Vagina (tissue), 2 donors: Measurements from ENCODE around the gene TRAPPC14. TPM values are rescaled to one million over a fixed set of nuclear protein-coding genes. Genes with fewer than 3 reads are reported as not detected.
A peak's percentile ranks its signal among the peaks of the same experiment; 100 is the strongest.

ENCODE experiments used
- DNase-seq, 2 donors: peaks; one replicate each; pipeline ENCODE4 v3.0.0-alpha.2; 2017; ENCODE audit errors: extremely low spot score in 2 of 2
- H3K27ac ChIP-seq: fragments of 200-600 bp; sonication (generic); one replicate; pipeline ENCODE4 v1.5.1; 2019
- H3K27me3 ChIP-seq: fragments of 200-600 bp; sonication (generic); one replicate; pipeline ENCODE4 v1.5.1; 2019
- H3K36me3 ChIP-seq, 2 donors: fragments of 200-600 bp; sonication (generic); one replicate each; pipeline ENCODE4 v1.5.1; 2017 to 2019
- H3K4me1 ChIP-seq: fragments of 200-600 bp; sonication (generic); one replicate; pipeline ENCODE4 v1.5.1; 2019
- H3K4me3 ChIP-seq, 2 donors: fragments of 200-600 bp; sonication (generic); 1 replicate in 1 of 2; 2 replicates in 1 of 2; pipeline ENCODE4 v1.5.1; 2016 to 2019
- H3K9me3 ChIP-seq: fragments of 200-600 bp; sonication (generic); one replicate; pipeline ENCODE4 v1.5.1; 2019
- CTCF ChIP-seq, 3 experiments: fragments of 450-650 bp in 2 of 3; fragments of 200-600 bp in 1 of 3; sonication (generic) in 1 of 3; IDR thresholded peaks; one replicate each; pipeline ENCODE4 v1.5.1; 2017 to 2019; ENCODE audit warnings: antibody characterized with exemption in 3 of 3, mild to moderate bottlenecking in 2 of 3, moderate library complexity in 2 of 3
- POLR2A ChIP-seq, 2 donors: fragments of 450-650 bp; IDR thresholded peaks; one replicate each; pipeline ENCODE4 v1.6.1; 2017; ENCODE audit warnings: antibody characterized with exemption in 2 of 2, mild to moderate bottlenecking in 2 of 2, moderate library complexity in 2 of 2
- POLR2AphosphoS5 ChIP-seq, 2 donors: sonication (generic); formaldehyde crosslinking; IDR thresholded peaks; one replicate each; pipeline ENCODE4 v1.9.0; 2017; ENCODE audit warnings: antibody characterized with exemption in 2 of 2, mild to moderate bottlenecking in 2 of 2, low read depth in 1 of 2; ENCODE audit not compliant: insufficient read depth in 1 of 2
- intact Hi-C: fragments of 100-400 bp; cut with DNase I; formaldehyde crosslinking; loops from one replicate; pipeline ENCODE4 v1.15.1; 2023
- total RNA-seq: library from RNA; depleted of rRNA; stranded (reverse); fragments of >200 nt; gene quantifications from one replicate; pipeline ENCODE4 v1.2.3, GENCODE V29; 2016

Gene TRAPPC14
- total RNA-seq, 1 donor from 2014 or later: 18.2 TPM

DNA sequence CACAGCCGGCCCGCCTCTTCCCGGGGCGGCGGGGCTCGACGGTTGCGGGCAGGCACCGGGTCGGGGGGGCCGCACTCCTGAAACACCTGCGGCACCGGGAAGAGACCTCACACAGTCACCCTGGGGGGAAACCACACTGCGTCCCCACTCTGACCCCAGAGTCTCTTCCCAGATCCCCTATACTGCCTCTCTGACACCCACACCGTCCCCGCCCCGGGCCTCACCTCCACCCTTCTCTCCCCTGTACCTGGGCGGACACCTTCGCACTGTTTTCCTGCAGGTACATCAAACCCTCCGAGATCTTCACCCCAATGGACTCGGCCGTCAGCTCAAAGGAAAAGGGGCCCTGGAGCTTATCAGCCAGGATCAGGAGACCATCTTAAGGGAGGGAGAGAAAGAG lies 13.3 kb upstream of the TRAPPC14 start:
- intact Hi-C loops: no loop called here
- no peak for TF ChIP-seq CTCF (IDR thresholded peaks at IDR 0.05)
- TF ChIP-seq POLR2A (IDR thresholded peaks at IDR 0.05): no peak
- no peak for TF ChIP-seq POLR2AphosphoS5 (IDR thresholded peaks at IDR 0.05; ENCODE audit: insufficient read depth in 1 of 2, low read depth in 1 of 2)
- DNase-seq: no peak
- no peaks in the 10 kb centered on the region for H3K27me3 ChIP-seq
- peak overlapping the region; percentile 44 to 63 for H3K4me3 ChIP-seq
- no peak overlapping the region for H3K27ac ChIP-seq
- peaks cover 30% of the 10 kb centered on the region for H3K4me1 ChIP-seq
- H3K36me3 ChIP-seq: no peaks in the 10 kb centered on the region
- H3K9me3 ChIP-seq: no peaks in the 10 kb centered on the region

GRCh38 chr7:100171087-100171681 lies 12.7 kb upstream of the TRAPPC14 start:
- Histone ChIP-seq H3K4me3 (peak overlapping the region; percentile 44 to 63), H3K36me3 (no peaks in the 10 kb centered on the region), H3K4me1 (peaks cover 31% of the 10 kb centered on the region), H3K9me3 (no peaks in the 10 kb centered on the region), H3K27me3 (no peaks in the 10 kb centered on the region), H3K27ac (no peak overlapping the region)
- TF ChIP-seq POLR2AphosphoS5 (IDR thresholded peaks at IDR 0.05; ENCODE audit: insufficient read depth in 1 of 2, low read depth in 1 of 2) (no peak), POLR2A (IDR thresholded peaks at IDR 0.05) (no peak), CTCF (IDR thresholded peaks at IDR 0.05) (no peak)
- DNase-seq: no peak
- intact Hi-C loops: no loop called here

DNA sequence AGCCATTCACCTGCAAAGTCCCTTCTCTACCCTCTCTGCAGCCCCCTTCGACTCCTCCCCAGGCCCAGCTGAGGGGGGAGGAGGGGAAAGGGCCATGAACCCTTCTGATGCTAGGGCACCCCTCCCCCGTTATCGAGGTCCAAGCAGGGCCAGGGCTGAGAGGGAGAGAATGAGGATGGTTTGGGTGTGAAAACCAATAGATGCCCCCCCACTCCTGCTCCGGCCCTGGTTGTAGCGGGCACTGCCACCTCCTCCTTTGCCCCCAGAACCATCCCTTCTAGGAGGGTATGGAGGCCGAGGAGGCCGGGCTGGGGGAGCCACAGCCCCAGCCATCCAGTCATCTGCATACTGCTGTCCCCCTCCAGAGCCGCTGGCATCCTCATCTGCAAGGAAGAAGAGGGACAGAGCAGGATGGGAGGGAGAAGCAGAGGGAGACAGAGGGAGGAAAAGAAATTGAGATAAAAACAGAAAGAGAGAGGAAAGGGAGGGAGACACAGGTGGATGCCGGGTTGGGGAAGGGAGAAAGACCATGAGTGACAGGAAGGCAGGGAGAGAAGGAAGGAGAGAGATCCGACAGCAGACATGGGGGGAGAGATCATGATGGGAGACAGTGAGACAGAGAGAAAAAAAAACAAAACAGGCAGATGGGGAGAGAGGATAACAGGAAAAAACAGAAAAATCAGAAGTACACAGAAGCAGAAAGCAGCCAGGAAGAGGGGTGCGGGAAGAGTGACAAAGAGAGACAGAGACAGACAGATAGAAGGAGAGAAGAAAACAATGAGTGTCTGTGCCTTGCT lies 11.8 kb upstream of the TRAPPC14 start:
- H3K4me3 ChIP-seq: no peak overlapping the region
- peaks cover 31% of the 10 kb centered on the region for H3K4me1 ChIP-seq
- H3K27me3 ChIP-seq: no peaks in the 10 kb centered on the region
- no peak for DNase-seq
- intact Hi-C loops: no loop called here
- H3K27ac ChIP-seq: no peak overlapping the region
- no peaks in the 10 kb centered on the region for H3K9me3 ChIP-seq
- H3K36me3 ChIP-seq: no peaks in the 10 kb centered on the region
- TF ChIP-seq POLR2AphosphoS5 (IDR thresholded peaks at IDR 0.05; ENCODE audit: insufficient read depth in 1 of 2, low read depth in 1 of 2) (no peak), CTCF (IDR thresholded peaks at IDR 0.05) (no peak), POLR2A (IDR thresholded peaks at IDR 0.05) (no peak)

DNA sequence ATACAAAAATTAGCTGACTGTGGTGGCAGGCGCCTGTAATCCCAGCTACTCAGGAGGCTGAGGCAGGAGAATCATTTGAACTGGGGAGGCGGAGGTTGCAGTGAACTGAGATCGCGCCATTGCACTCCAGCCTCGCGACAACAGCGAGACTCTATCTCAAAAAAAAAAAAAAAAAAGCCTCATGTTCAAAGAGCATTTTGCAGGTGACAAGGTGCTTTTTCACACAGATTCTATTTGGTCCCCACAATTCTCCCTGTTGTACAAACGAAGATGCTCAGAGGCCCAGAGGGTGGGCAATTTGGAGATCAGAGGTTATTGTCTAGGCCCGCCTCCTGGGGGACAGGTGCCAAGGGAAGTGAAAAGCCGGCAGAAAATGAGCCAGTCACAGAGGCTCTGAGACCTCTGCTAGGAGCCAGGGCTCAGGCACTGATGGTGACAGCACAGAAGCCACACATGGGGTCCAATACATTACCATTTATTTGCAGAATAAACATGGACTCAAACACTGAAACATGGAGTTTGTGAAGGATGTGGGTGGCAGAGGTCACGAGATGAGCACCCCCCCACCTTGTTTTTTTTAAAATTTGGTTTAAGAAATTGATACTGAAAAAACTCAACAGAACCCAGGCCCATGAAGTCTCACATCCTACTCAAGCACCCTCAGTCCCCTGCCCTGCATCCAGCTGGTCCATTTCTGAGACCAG lies 10.8 kb upstream of the TRAPPC14 start:
- TF ChIP-seq CTCF (IDR thresholded peaks at IDR 0.05): no peak
- no peak for TF ChIP-seq POLR2AphosphoS5 (IDR thresholded peaks at IDR 0.05; ENCODE audit: insufficient read depth in 1 of 2, low read depth in 1 of 2)
- TF ChIP-seq POLR2A (IDR thresholded peaks at IDR 0.05): no peak

More for the DNA sequence above, 10.8 kb upstream of the TRAPPC14 start:
- H3K4me1 ChIP-seq: peaks cover 31% of the 10 kb centered on the region
- H3K27ac ChIP-seq: peak overlapping the region; percentile 75
- H3K9me3 ChIP-seq: no peaks in the 10 kb centered on the region
- no peaks in the 10 kb centered on the region for H3K27me3 ChIP-seq
- H3K4me3 ChIP-seq: peak overlapping the region in 1 of 2 donors; percentile 57
- intact Hi-C loops: no loop called here
- no peak for DNase-seq
- H3K36me3 ChIP-seq: no peaks in the 10 kb centered on the region
